PC-3 (cell line): ENCODE data around the gene VTN. TPM values are rescaled to one million over a fixed set of nuclear protein-coding genes. Genes with fewer than 3 reads are reported as not detected.

Experiments
- ATAC-seq: fragments of 200-7000 bp; cut with Tn5 transposase; 2 replicates; pipeline ENCODE4 v1.9.1; 2020; ENCODE audit warnings: mild to moderate bottlenecking, moderate library complexity
- BruUV-seq: library from RNA; stranded (reverse); fragments of 400-500 nt; replicated peaks from 2 replicates; lab custom pipeline; 2021; lab: Mats Ljungman, UMichigan
- CTCF ChIA-PET: fragments of 300-600 bp; sonication (Branson Sonifier 250); formaldehyde crosslinking; loops from one replicate; lab custom pipeline; 2022; ENCODE audit warnings: antibody characterized with exemption; lab: Charles Lee
- POLR2A ChIA-PET: fragments of 300-600 bp; sonication (Branson Sonifier 250); formaldehyde crosslinking; loops from one replicate; lab custom pipeline; 2022; ENCODE audit warnings: antibody characterized with exemption; ENCODE audit not compliant: unreplicated experiment; lab: Charles Lee
- DNase-seq: peaks from one replicate; pipeline ENCODE4 v3.0.0-alpha.2; 2015
- H2AFZ ChIP-seq: fragments of 300-600 bp; sonication (generic); 2 replicates; pipeline ENCODE4 v1.6.0; 2016; ENCODE audit warnings: antibody characterized with exemption, low read length
- H3F3A ChIP-seq: fragments of 300-600 bp; sonication (generic); one replicate; pipeline ENCODE4 v1.6.0; 2017; ENCODE audit warnings: antibody characterized with exemption, low read length, control low read depth, mild to moderate bottlenecking; ENCODE audit not compliant: unreplicated experiment
- H3K27ac ChIP-seq: fragments of 300-600 bp; sonication (generic); 2 replicates; pipeline ENCODE4 v1.5.1; 2016; ENCODE audit warnings: mild to moderate bottlenecking, low read length
- H3K27me3 ChIP-seq: fragments of 300-600 bp; sonication (generic); 2 replicates; pipeline ENCODE4 v1.6.1; 2016; ENCODE audit warnings: low read length, mixed read lengths
- H3K36me3 ChIP-seq: fragments of 300-600 bp; sonication (generic); 2 replicates; pipeline ENCODE4 v1.6.1; 2016; ENCODE audit warnings: low read depth, mixed run types, low read length, mixed read lengths
- H3K4me1 ChIP-seq: fragments of 300-600 bp; sonication (generic); 2 replicates; pipeline ENCODE4 v1.5.1; 2016; ENCODE audit warnings: low read length; ENCODE audit not compliant: insufficient read depth
- H3K4me2 ChIP-seq: fragments of 300-600 bp; sonication (generic); 2 replicates; pipeline ENCODE4 v1.6.0; 2016; ENCODE audit warnings: low read length
- H3K4me3 ChIP-seq: fragments of 300-600 bp; sonication (generic); 2 replicates; pipeline ENCODE4 v1.5.1; 2016; ENCODE audit warnings: mild to moderate bottlenecking, low read length, mixed read lengths
- H3K79me2 ChIP-seq: fragments of 300-600 bp; sonication (generic); 2 replicates; pipeline ENCODE4 v1.6.1; 2017; ENCODE audit warnings: low read length, mixed read lengths
- H3K9ac ChIP-seq: fragments of 300-600 bp; sonication (generic); 2 replicates; pipeline ENCODE4 v1.6.0; 2016; ENCODE audit warnings: mild to moderate bottlenecking, low read length
- H3K9me2 ChIP-seq: fragments of 300-600 bp; sonication (generic); replicated peaks from 2 replicates; pipeline ENCODE4 v1.6.1; 2016; ENCODE audit warnings: mixed run types, low read length, mixed read lengths
- H3K9me3 ChIP-seq: fragments of 300-600 bp; sonication (generic); 2 replicates; pipeline ENCODE4 v1.6.1; 2016; ENCODE audit warnings: low read length, mixed read lengths
- H4K20me1 ChIP-seq: fragments of 300-600 bp; sonication (generic); 2 replicates; pipeline ENCODE4 v1.6.1; 2016; ENCODE audit warnings: low read length, mixed read lengths
- CTCF ChIP-seq: fragments of 300-600 bp; sonication (generic); conservative IDR thresholded peaks from 2 replicates; pipeline ENCODE4 v1.5.1; 2017; ENCODE audit warnings: antibody characterized with exemption, low read depth, mild to moderate bottlenecking, low read length
- EZH2 ChIP-seq: fragments of 300-600 bp; sonication (generic); IDR thresholded peaks from one replicate; pipeline ENCODE4 v1.6.1; 2017; ENCODE audit warnings: antibody characterized with exemption, mild to moderate bottlenecking, low read length; ENCODE audit not compliant: unreplicated experiment
- EZH2phosphoT487 ChIP-seq: fragments of 300-600 bp; sonication (generic); IDR thresholded peaks from 2 replicates; pipeline ENCODE4 v1.6.1; 2018; ENCODE audit warnings: mild to moderate bottlenecking, antibody characterized with exemption, low read length, borderline replicate concordance
- intact Hi-C: fragments of 100-400 bp; cut with micrococcal nuclease; formaldehyde crosslinking; loops from 2 replicates; pipeline ENCODE4 v1.9.0; 2023
- total RNA-seq: library from RNA; depleted of rRNA; stranded (reverse); fragments of >200 nt; gene quantifications from 2 replicates; pipeline ENCODE4 v1.2.3, GENCODE V29; 2014

Gene VTN
- total RNA-seq, 1 experiment from 2014 or later = not detected

GRCh38 chr17:28327031-28327607 lies 43.0 kb downstream of the VTN start:
- Histone ChIP-seq H4K20me1 (no peaks in the 10 kb centered on the region), H3K9ac (peak overlapping the region; percentile 60), H3K79me2 (peaks cover 36% of the 10 kb centered on the region), H3K4me1 (peaks cover 53% of the 10 kb centered on the region), H3K4me2 (peak overlapping the region; percentile 75), H3K9me3 (no peaks in the 10 kb centered on the region), H3K27me3 (no peaks in the 10 kb centered on the region), H3K36me3 (peaks cover 13% of the 10 kb centered on the region), H3K4me3 (peak overlapping the region; percentile 24), H2AFZ (no peak overlapping the region), H3F3A (peaks cover 4% of the 10 kb centered on the region), H3K9me2 (no peaks in the 10 kb centered on the region), H3K27ac (peak overlapping the region; percentile 94)
- DNase-seq (peak; percentile 66), ATAC-seq (peak; percentile 85)
- intact Hi-C loops = loop anchor here (5.0 kb wide), 1 partner anchor 95 kb away; no protein-coding TSS in a partner anchor
- TF ChIP-seq EZH2 = no peak
- TF ChIP-seq CTCF = no peak
- no peak for TF ChIP-seq EZH2phosphoT487
- ChIA-PET CTCF (no interaction called here), POLR2A (no interaction called here)
- BruUV-seq = no TSS peak

- ChIA-PET CTCF (interaction anchor here (0.8 kb wide), 1 partner anchor 92 kb away, joined by 4 read pairs; no protein-coding TSS in a partner anchor), POLR2A (no interaction called here)
- Histone ChIP-seq H3K79me2 (peaks cover 47% of the 10 kb centered on the region), H4K20me1 (no peaks in the 10 kb centered on the region), H3K27me3 (no peaks in the 10 kb centered on the region), H3K36me3 (peaks cover 13% of the 10 kb centered on the region), H3K4me3 (peak overlapping the region; percentile 29; the same call in 1 of the 2 replicates), H3K9me3 (no peaks in the 10 kb centered on the region), H3K27ac (peak overlapping the region; percentile 94), H2AFZ (no peak overlapping the region), H3F3A (peaks cover 4% of the 10 kb centered on the region), H3K4me2 (peak overlapping the region; percentile 75), H3K9ac (peak overlapping the region; percentile 60), H3K9me2 (no peaks in the 10 kb centered on the region), H3K4me1 (peaks cover 58% of the 10 kb centered on the region)
- ATAC-seq (peak; percentile 20; the same call in 1 of the 2 replicates), DNase-seq (peak; percentile 90)
- intact Hi-C loops = loop anchor here (5.0 kb wide), 1 partner anchor 94 kb away; no protein-coding TSS in a partner anchor
- BruUV-seq = no TSS peak
- no peak for TF ChIP-seq EZH2phosphoT487
- TF ChIP-seq CTCF = no peak
- no peak for TF ChIP-seq EZH2
These were observed 44.0 kb downstream of the VTN start for GRCh38 chr17:28326114-28326513.

GRCh38 chr17:28325211-28325610 lies 44.9 kb downstream of the VTN start:
- TF ChIP-seq EZH2 (no peak), CTCF (no peak), EZH2phosphoT487 (no peak)
- Histone ChIP-seq H3F3A (peaks cover 4% of the 10 kb centered on the region), H3K79me2 (peaks cover 56% of the 10 kb centered on the region), H3K9me2 (no peaks in the 10 kb centered on the region), H3K27me3 (no peaks in the 10 kb centered on the region), H3K27ac (peak overlapping the region; percentile 94), H3K4me2 (peak overlapping the region; percentile 75; the same call in 1 of the 2 replicates), H3K4me1 (peaks cover 67% of the 10 kb centered on the region), H2AFZ (no peak overlapping the region), H3K4me3 (0 out of 2 replicates have a peak overlapping the region, but pooled peaks have one; percentile 29), H3K36me3 (peaks cover 13% of the 10 kb centered on the region), H3K9me3 (no peaks in the 10 kb centered on the region), H3K9ac (peak overlapping the region; percentile 56), H4K20me1 (no peaks in the 10 kb centered on the region)
- no TSS peak for BruUV-seq
- ChIA-PET CTCF (no interaction called here), POLR2A (no interaction called here)
- DNase-seq (no peak), ATAC-seq (no peak)
- intact Hi-C loops = loop anchor here (5.0 kb wide), 1 partner anchor 93 kb away; no protein-coding TSS in a partner anchor
